Suprapubic skin (tissue), 4 donors: ENCODE measurements around the gene MTREX. TPM values are rescaled to one million over a fixed set of nuclear protein-coding genes. Genes with fewer than 3 reads are reported as not detected.
A peak's percentile ranks its signal among the peaks of the same experiment; 100 is the strongest.

Experiments
- DNase-seq, 2 donors: peaks; one replicate each; pipeline ENCODE4 v3.0.0-alpha.2; 2019; ENCODE audit warnings: low spot score in 2 of 2
- H3K27ac ChIP-seq: fragments of 200-600 bp; sonication (generic); one replicate; pipeline ENCODE4 v1.5.1; 2019
- H3K27me3 ChIP-seq: fragments of 200-600 bp; sonication (generic); one replicate; pipeline ENCODE4 v1.5.1; 2019
- H3K36me3 ChIP-seq: fragments of 200-600 bp; sonication (generic); one replicate; pipeline ENCODE4 v1.5.1; 2019
- H3K4me1 ChIP-seq: fragments of 200-600 bp; sonication (generic); one replicate; pipeline ENCODE4 v1.5.1; 2019
- H3K4me3 ChIP-seq: fragments of 200-600 bp; sonication (generic); one replicate; pipeline ENCODE4 v1.5.1; 2019; ENCODE audit warnings: mild to moderate bottlenecking
- H3K9me3 ChIP-seq: fragments of 200-600 bp; sonication (generic); one replicate; pipeline ENCODE4 v1.5.1; 2019
- CTCF ChIP-seq, 2 donors: fragments of 200-600 bp in 1 of 2; fragments of 450-650 bp in 1 of 2; sonication (generic) in 1 of 2; IDR thresholded peaks; one replicate each; pipeline ENCODE4 v1.5.1; 2016 to 2019; ENCODE audit warnings: antibody characterized with exemption in 2 of 2, mild to moderate bottlenecking in 1 of 2, moderate library complexity in 1 of 2
- EP300 ChIP-seq: sonication (generic); formaldehyde crosslinking; IDR thresholded peaks from one replicate; pipeline ENCODE4 v1.6.1; 2017; ENCODE audit warnings: antibody characterized with exemption
- POLR2A ChIP-seq, 2 donors: fragments of 450-650 bp; IDR thresholded peaks; one replicate each; pipeline ENCODE4 v1.6.1; 2017; ENCODE audit warnings: antibody characterized with exemption in 2 of 2, mild to moderate bottlenecking in 2 of 2, moderate library complexity in 2 of 2
- POLR2AphosphoS5 ChIP-seq, 3 donors: sonication (generic); formaldehyde crosslinking; IDR thresholded peaks; one replicate each; pipeline ENCODE4 v1.6.1; 2017; ENCODE audit warnings: antibody characterized with exemption in 3 of 3
- WGBS: methylation state at CpG from one replicate; pipeline ENCODE4 v1.1.5; 2018; 5-methylcytosine and 5-hydroxymethylcytosine counted together
- total RNA-seq, 4 donors: library from RNA; depleted of rRNA; stranded (reverse); fragments of >200 nt; gene quantifications; one replicate each; pipeline ENCODE4 v1.1.0, GENCODE V29; 2016

MTREX gene
- total RNA-seq, 4 donors from 2014 or later = 50.0 to 131 (median 70.8) TPM

GRCh38 chr5:55429221-55429612 is 121.4 kb downstream of the MTREX start:
- no peaks in the 10 kb centered on the region for H3K9me3 ChIP-seq
- no peak for TF ChIP-seq CTCF (IDR thresholded peaks at IDR 0.05)
- TF ChIP-seq POLR2A (IDR thresholded peaks at IDR 0.05) = no peak
- TF ChIP-seq POLR2AphosphoS5 (IDR thresholded peaks at IDR 0.05) = no peak
- TF ChIP-seq EP300 = no peak
- no peak for DNase-seq
- no peaks in the 10 kb centered on the region for H3K27me3 ChIP-seq
- 100% methylated on average over 1 of the region's 2 CpGs for WGBS
- no peak overlapping the region for H3K4me3 ChIP-seq
- peaks cover 39% of the 10 kb centered on the region for H3K36me3 ChIP-seq
- H3K27ac ChIP-seq = no peak overlapping the region
- peaks cover 4% of the 10 kb centered on the region for H3K4me1 ChIP-seq

DNA sequence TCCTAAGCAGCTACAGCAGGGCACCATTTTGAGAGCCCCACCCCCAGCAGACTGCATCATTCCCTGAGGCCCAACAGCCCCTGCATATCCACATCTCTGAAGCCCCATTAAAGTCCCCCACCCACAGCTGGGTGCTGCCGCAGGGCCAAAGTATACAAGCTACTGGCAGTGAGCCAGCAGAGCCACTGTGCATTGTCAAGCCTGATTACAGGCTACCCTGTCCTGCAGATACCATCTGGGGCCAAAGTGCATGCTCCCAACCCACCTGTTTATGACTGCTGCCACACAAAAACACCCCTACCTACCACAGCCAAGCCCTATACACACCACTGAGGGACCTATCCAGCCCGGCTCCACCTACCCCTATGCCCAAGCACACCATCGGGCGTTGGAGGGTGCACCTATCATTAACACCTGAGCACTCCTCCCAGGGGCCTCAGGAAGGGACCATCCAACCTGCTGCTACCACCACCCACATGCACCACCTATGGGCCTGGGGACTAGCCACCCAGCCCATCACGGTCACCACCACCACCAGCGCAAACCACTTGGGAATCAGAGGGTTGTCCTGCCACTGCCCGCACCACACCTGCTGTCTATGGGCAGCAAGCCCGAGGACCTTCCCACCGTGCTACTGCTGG is 121.9 kb downstream of the MTREX start:
- TF ChIP-seq CTCF (IDR thresholded peaks at IDR 0.05) (no peak), POLR2AphosphoS5 (IDR thresholded peaks at IDR 0.05) (no peak), EP300 (no peak), POLR2A (IDR thresholded peaks at IDR 0.05) (no peak)
- Histone ChIP-seq H3K9me3 (no peaks in the 10 kb centered on the region), H3K4me1 (peaks cover 4% of the 10 kb centered on the region), H3K36me3 (peaks cover 34% of the 10 kb centered on the region), H3K27ac (no peak overlapping the region), H3K27me3 (no peaks in the 10 kb centered on the region), H3K4me3 (no peak overlapping the region)
- DNase-seq = no peak
- 100% methylated on average over 2 of the region's 9 CpGs for WGBS

DNA sequence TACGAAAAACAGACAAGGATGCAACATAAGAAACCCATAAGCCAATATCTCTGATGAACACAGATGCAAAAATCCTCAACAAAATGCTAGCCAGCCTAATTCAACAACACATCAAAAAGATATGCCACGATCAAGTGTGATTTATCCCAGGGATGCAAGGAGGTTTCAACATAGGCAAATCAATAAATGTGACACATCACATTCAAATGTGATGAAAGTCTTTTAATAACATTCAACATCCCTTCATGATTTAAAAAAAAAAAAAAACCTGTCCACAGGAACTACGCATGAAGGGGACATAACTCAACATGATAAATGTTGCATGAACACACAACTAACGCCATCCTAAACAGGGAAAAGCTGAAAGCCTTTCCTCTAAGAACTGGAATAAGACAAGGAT is 124.8 kb downstream of the MTREX start:
- no peak overlapping the region for H3K27ac ChIP-seq
- H3K27me3 ChIP-seq = no peaks in the 10 kb centered on the region
- no peak for DNase-seq
- no peaks in the 10 kb centered on the region for H3K9me3 ChIP-seq
- H3K4me1 ChIP-seq = peaks cover 10% of the 10 kb centered on the region
- no peak overlapping the region for H3K4me3 ChIP-seq
- no peak for TF ChIP-seq POLR2A (IDR thresholded peaks at IDR 0.05)
- TF ChIP-seq POLR2AphosphoS5 (IDR thresholded peaks at IDR 0.05) = no peak
- no peak for TF ChIP-seq CTCF (IDR thresholded peaks at IDR 0.05)
- peaks cover 19% of the 10 kb centered on the region for H3K36me3 ChIP-seq
- WGBS = 95% methylated on average over 4 of the region's 4 CpGs

- no peak for DNase-seq
- H3K4me1 ChIP-seq = peaks cover 56% of the 10 kb centered on the region
- no peaks in the 10 kb centered on the region for H3K9me3 ChIP-seq
- H3K4me3 ChIP-seq = no peak overlapping the region
- H3K27me3 ChIP-seq = no peaks in the 10 kb centered on the region
- H3K36me3 ChIP-seq = peaks cover 3% of the 10 kb centered on the region
- H3K27ac ChIP-seq = peak overlapping the region; percentile 87
- WGBS = 53% methylated on average over 1 of the region's 1 CpG
- TF ChIP-seq POLR2A (IDR thresholded peaks at IDR 0.05) = no peak
Observed at GRCh38 chr5:55437452-55437851, 129.7 kb downstream of the MTREX start.

DNA sequence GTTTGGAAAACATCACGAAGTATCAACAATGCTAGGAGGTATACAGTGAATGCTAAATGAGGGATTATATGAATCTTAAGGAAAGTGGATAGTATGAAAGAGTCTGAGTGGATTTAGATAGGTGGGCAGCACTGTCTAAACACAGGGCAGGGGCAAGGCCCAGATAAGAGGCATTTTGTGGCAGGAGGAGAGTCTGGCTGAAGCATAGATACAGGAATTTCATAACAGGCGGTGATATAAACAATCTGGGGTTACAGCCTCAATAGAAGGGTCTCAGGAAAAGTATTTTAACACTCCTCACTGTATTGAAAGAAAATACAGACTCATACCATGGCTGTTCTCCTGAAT is 130.0 kb downstream of the MTREX start:
- peak overlapping the region; percentile 87 for H3K27ac ChIP-seq
- TF ChIP-seq POLR2AphosphoS5 (IDR thresholded peaks at IDR 0.05) (no peak), CTCF (IDR thresholded peaks at IDR 0.05) (no peak), POLR2A (IDR thresholded peaks at IDR 0.05) (no peak), EP300 (no peak)
- H3K4me3 ChIP-seq = no peak overlapping the region
- H3K27me3 ChIP-seq = no peaks in the 10 kb centered on the region
- DNase-seq = no peak
- 83% methylated on average over 2 of the region's 2 CpGs for WGBS
- H3K4me1 ChIP-seq = peaks cover 59% of the 10 kb centered on the region
- H3K9me3 ChIP-seq = no peaks in the 10 kb centered on the region
- H3K36me3 ChIP-seq = peaks cover 3% of the 10 kb centered on the region

DNA sequence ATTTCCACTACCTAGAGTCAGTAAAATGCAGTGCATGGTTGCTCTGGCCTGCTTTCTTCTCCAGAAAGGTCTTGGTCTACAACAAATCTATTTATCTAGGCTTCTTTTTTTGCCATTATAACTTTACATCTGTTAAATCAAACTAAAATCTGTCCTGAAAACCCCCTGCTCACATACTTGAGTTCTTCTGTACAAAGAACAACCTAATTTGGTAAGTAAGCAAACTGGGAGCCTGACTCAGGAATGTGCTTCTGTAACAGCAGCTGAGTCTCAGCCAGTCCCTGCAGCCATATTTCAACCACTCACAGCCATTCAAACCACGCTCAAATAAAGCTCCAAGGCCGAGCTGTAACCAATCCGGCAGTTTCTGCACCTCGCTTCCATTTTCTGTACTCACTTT is 131.2 kb downstream of the MTREX start:
- no peak for TF ChIP-seq EP300
- no peak for TF ChIP-seq POLR2A (IDR thresholded peaks at IDR 0.05)
- TF ChIP-seq CTCF (IDR thresholded peaks at IDR 0.05) = no peak
- no peak for TF ChIP-seq POLR2AphosphoS5 (IDR thresholded peaks at IDR 0.05)
- H3K27ac ChIP-seq = peak overlapping the region; percentile 87
- no peaks in the 10 kb centered on the region for H3K9me3 ChIP-seq
- DNase-seq = no peak
- WGBS = 64% methylated on average over 4 of the region's 4 CpGs
- peaks cover 3% of the 10 kb centered on the region for H3K36me3 ChIP-seq
- H3K27me3 ChIP-seq = no peaks in the 10 kb centered on the region
- peaks cover 59% of the 10 kb centered on the region for H3K4me1 ChIP-seq
- H3K4me3 ChIP-seq = no peak overlapping the region
